ENCODE results near the gene SMIM35.

GRCh38 chr11:118079491-118079890, 7.3 kb downstream of the SMIM35 start:
- TF ChIP-seq ZKSCAN1 (IDR thresholded peaks at IDR 0.05; ENCODE audit: low read length) (no peak), MAFK (conservative IDR thresholded peaks at IDR 0.05 in 1 of 2, IDR thresholded peaks at IDR 0.05 in 1 of 2; ENCODE audit: low read length in 2 of 2) (no peak), CBX1 (IDR thresholded peaks at IDR 0.05; ENCODE audit: low read depth) (no peak), SNAPC2 (CRISPR knock-in tag; IDR thresholded peaks at IDR 0.05) (no peak), KDM3A (CRISPR knock-in tag; IDR thresholded peaks at IDR 0.05; ENCODE audit: low read depth) (no peak), NR2C2 (CRISPR knock-in tag; IDR thresholded peaks at IDR 0.05; ENCODE audit: borderline replicate concordance) (no peak), ARID3A (IDR thresholded peaks at IDR 0.05; ENCODE audit: low read depth, low read length) (no peak), MAFF (IDR thresholded peaks at IDR 0.05; ENCODE audit: low read depth, low read length) (no peak), MYC (CRISPR knock-in tag; IDR thresholded peaks at IDR 0.05; ENCODE audit: borderline replicate concordance) (no peak), ZNF121 (CRISPR knock-in tag; IDR thresholded peaks at IDR 0.05) (no peak), ZNF770 (CRISPR knock-in tag; IDR thresholded peaks at IDR 0.05) (no peak), POLR2A (IDR thresholded peaks at IDR 0.05; ENCODE audit: insufficient read depth in 1 of 2, low read depth in 2 of 2, low read length in 2 of 2) (no peak), HDAC6 (IDR thresholded peaks at IDR 0.05; ENCODE audit: low read depth, low read length) (no peak), RERE (CRISPR knock-in tag; IDR thresholded peaks at IDR 0.05; ENCODE audit: low read depth) (no peak)
